Measurements from ENCODE around the gene ANKLE1. TPM values are rescaled to one million over a fixed set of nuclear protein-coding genes. Genes with fewer than 3 reads are reported as not detected.
A peak's percentile ranks its signal among the peaks of the same experiment; 100 is the strongest.

Gene ANKLE1
- total RNA-seq, 4 donors from 2014 or later = 0.44 to 2.1 (median 0.90) TPM

GRCh38 chr19:17320435-17320834, 38.7 kb downstream of the ANKLE1 start:
- Histone ChIP-seq H3K9me3 (no peaks in the 10 kb centered on the region), H3K36me3 (peaks cover 0 to 87% (median 18%) of the 10 kb centered on the region in 3 donors), H3K4me3 (no peak overlapping the region), H3K27me3 (no peaks in the 10 kb centered on the region), H3K27ac (no peak overlapping the region), H3K4me1 (peaks cover 0 to 29% (median 17%) of the 10 kb centered on the region in 4 donors)
- WGBS, 2 donors = 83 to 90% methylated on average over 2 to 9 of the region's 11 CpGs
- no peak for DNase-seq (ENCODE audit: low spot score in 2 of 2)
- TF ChIP-seq POLR2A (IDR thresholded peaks at IDR 0.05) (no peak), EP300 (IDR thresholded peaks at IDR 0.05) (no peak), CTCF (IDR thresholded peaks at IDR 0.05) (no peak)

- 84% methylated on average over 12 to 17 of the region's 19 CpGs for WGBS, 2 donors
- no peak for TF ChIP-seq CTCF (IDR thresholded peaks at IDR 0.05)
- TF ChIP-seq POLR2A (IDR thresholded peaks at IDR 0.05) = no peak
- TF ChIP-seq EP300 (IDR thresholded peaks at IDR 0.05) = no peak
- Histone ChIP-seq H3K36me3 (peaks cover 0 to 84% (median 12%) of the 10 kb centered on the region in 3 donors), H3K4me3 (no peak overlapping the region), H3K27ac (peak overlapping the region in 2 of 4 donors; percentile 19 to 52), H3K9me3 (no peaks in the 10 kb centered on the region), H3K4me1 (peaks cover 0 to 44% (median 18%) of the 10 kb centered on the region in 4 donors), H3K27me3 (no peaks in the 10 kb centered on the region)
- DNase-seq (ENCODE audit: low spot score in 2 of 2) = no peak
Observed at GRCh38 chr19:17321655-17322489, 40.2 kb downstream of the ANKLE1 start.

- Histone ChIP-seq H3K36me3 (peaks cover 0 to 84% (median 12%) of the 10 kb centered on the region in 3 donors), H3K27ac (peak overlapping the region in 2 of 4 donors; percentile 19 to 52), H3K4me1 (peaks cover 0 to 53% (median 18%) of the 10 kb centered on the region in 4 donors), H3K4me3 (no peak overlapping the region), H3K27me3 (no peaks in the 10 kb centered on the region), H3K9me3 (no peaks in the 10 kb centered on the region)
- TF ChIP-seq POLR2A (IDR thresholded peaks at IDR 0.05) (no peak), EP300 (IDR thresholded peaks at IDR 0.05) (no peak), CTCF (IDR thresholded peaks at IDR 0.05) (no peak)
- no peak for DNase-seq (ENCODE audit: low spot score in 2 of 2)
- WGBS, 2 donors = 43 to 48% methylated on average over 9 to 10 of the region's 10 CpGs
Observed at GRCh38 chr19:17322854-17323253, 41.2 kb downstream of the ANKLE1 start.

- no peak for DNase-seq (ENCODE audit: low spot score in 2 of 2)
- Histone ChIP-seq H3K4me1 (peaks cover 0 to 59% (median 20%) of the 10 kb centered on the region in 4 donors), H3K4me3 (peak overlapping the region in 1 of 4 donors; percentile 38), H3K27me3 (no peaks in the 10 kb centered on the region), H3K9me3 (no peaks in the 10 kb centered on the region), H3K36me3 (peaks cover 0 to 78% (median 12%) of the 10 kb centered on the region in 3 donors), H3K27ac (peak overlapping the region; percentile 36 to 84 (median 58))
- TF ChIP-seq CTCF (IDR thresholded peaks at IDR 0.05) (no peak), POLR2A (IDR thresholded peaks at IDR 0.05) (no peak), EP300 (IDR thresholded peaks at IDR 0.05) (no peak)
- 28 to 38% methylated on average over 20 to 42 of the region's 56 CpGs for WGBS, 2 donors
Observed at GRCh38 chr19:17323300-17323963, 41.7 kb downstream of the ANKLE1 start.

GRCh38 chr19:17323964-17324332, 42.2 kb downstream of the ANKLE1 start:
- Histone ChIP-seq H3K4me1 (peaks cover 0 to 63% (median 21%) of the 10 kb centered on the region in 4 donors), H3K4me3 (peak overlapping the region in 1 of 4 donors; percentile 38), H3K27ac (peak overlapping the region; percentile 36 to 84 (median 58)), H3K27me3 (no peaks in the 10 kb centered on the region), H3K9me3 (no peaks in the 10 kb centered on the region), H3K36me3 (peaks cover 0 to 74% (median 12%) of the 10 kb centered on the region in 3 donors)
- WGBS, 2 donors = 9 to 22% methylated on average over 1 to 6 of the region's 7 CpGs
- no peak for TF ChIP-seq POLR2A (IDR thresholded peaks at IDR 0.05)
- TF ChIP-seq EP300 (IDR thresholded peaks at IDR 0.05) = no peak
- no peak for TF ChIP-seq CTCF (IDR thresholded peaks at IDR 0.05)
- no peak for DNase-seq (ENCODE audit: low spot score in 2 of 2)

Data from tibial nerve (tissue), 4 donors.